Bronchial epithelial cell (primary cell): Measurements from ENCODE around the gene LPAR6. TPM values are rescaled to one million over a fixed set of nuclear protein-coding genes. Genes with fewer than 3 reads are reported as not detected.
A peak's percentile ranks its signal among the peaks of the same experiment; 100 is the strongest.

ENCODE experiments used
- DNase-seq: peaks from one replicate; pipeline ENCODE4 v3.0.0-alpha.2; 2010; ENCODE audit warnings: low read depth
- FAIRE-seq: peaks from 2 replicates; lab custom pipeline; 2011; peaks lifted over from hg19 to GRCh38; lab: Jason Lieb, UNC
- H3K27me3 ChIP-seq: 2 replicates; pipeline ENCODE4 v1.5.1; 2011; ENCODE audit warnings: low read length; ENCODE audit not compliant: control insufficient read depth, insufficient read depth
- H3K36me3 ChIP-seq: 2 replicates; pipeline ENCODE4 v1.5.1; 2011; ENCODE audit warnings: low read length; ENCODE audit not compliant: control insufficient read depth, insufficient read depth
- H3K4me3 ChIP-seq: 2 replicates; pipeline ENCODE4 v1.5.1; 2011; ENCODE audit warnings: mild to moderate bottlenecking, low read depth, low read length, control low read depth
- total RNA-seq: library from RNA; depleted of rRNA; stranded (reverse); fragments of >200 nt; gene quantifications from 2 replicates; pipeline ENCODE4 v1.2.1, GENCODE V29; 2014
- TF ChIP-seq, protein P1 (sequence below): IDR thresholded peaks from 2 replicates; pipeline ENCODE4 v1.5.1; 2011; ENCODE audit warnings: mild to moderate bottlenecking, moderate library complexity, low read length, control low read depth, inconsistent platforms; ENCODE audit not compliant: insufficient read depth, severe bottlenecking

The LPAR6 gene
- total RNA-seq, 1 donor from 2014 or later: 5.8 TPM

DNA sequence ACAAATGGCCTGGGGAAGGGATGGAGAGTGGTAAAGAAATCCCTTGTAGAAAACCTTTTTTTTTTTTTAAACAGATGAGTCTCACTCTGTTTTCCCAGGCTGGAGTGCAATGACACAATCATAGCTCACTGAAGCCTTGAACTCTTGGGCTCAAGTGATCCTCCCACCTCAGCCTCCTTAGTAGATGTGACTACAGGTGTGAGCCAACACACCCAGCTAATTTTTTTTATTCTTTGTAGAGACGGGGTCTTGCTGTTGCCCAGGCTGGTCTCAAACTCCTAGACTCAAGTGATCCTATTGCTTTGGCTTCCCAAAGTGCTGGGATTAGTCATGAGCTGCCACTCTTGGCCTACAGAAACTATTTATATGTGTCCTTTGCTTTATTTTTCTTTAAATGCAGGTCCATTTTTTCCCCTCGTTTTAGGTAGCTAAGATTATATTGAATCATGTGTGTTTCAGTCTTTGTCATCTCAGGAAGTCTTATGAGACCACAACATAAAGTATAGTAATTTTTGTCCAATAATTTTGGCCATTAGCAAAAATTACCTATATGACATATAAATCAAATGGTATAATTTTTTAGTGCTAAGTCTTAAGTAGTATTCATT lies 10.5 kb downstream of the LPAR6 start:
- DNase-seq (no peak), FAIRE-seq (no peak)
- TF ChIP-seq, protein P1, sequence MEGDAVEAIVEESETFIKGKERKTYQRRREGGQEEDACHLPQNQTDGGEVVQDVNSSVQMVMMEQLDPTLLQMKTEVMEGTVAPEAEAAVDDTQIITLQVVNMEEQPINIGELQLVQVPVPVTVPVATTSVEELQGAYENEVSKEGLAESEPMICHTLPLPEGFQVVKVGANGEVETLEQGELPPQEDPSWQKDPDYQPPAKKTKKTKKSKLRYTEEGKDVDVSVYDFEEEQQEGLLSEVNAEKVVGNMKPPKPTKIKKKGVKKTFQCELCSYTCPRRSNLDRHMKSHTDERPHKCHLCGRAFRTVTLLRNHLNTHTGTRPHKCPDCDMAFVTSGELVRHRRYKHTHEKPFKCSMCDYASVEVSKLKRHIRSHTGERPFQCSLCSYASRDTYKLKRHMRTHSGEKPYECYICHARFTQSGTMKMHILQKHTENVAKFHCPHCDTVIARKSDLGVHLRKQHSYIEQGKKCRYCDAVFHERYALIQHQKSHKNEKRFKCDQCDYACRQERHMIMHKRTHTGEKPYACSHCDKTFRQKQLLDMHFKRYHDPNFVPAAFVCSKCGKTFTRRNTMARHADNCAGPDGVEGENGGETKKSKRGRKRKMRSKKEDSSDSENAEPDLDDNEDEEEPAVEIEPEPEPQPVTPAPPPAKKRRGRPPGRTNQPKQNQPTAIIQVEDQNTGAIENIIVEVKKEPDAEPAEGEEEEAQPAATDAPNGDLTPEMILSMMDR: no peak
- no peaks in the 10 kb centered on the region for H3K36me3 ChIP-seq
- no peaks in the 10 kb centered on the region for H3K27me3 ChIP-seq
- H3K4me3 ChIP-seq: no peak overlapping the region

DNA sequence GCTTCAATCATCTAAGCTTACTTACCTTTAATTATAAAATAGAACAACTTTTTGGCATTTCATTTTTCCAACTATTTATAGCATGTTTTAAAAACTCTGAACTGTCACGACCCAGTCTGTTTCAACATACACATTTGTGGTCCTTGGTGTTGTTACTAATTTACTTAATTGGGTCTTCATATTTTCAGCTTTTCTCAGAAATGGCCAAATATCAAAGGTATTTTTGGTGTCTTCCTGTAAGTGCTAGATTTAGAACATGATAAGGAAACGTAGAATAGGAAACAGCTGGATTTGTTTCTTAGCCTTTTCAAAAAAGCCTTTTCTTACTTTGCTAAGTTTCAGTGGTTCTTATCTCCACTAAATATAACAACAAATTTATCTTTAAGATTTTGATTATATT lies 11.4 kb downstream of the LPAR6 start:
- TF ChIP-seq, protein P1: no peak
- no peak overlapping the region for H3K4me3 ChIP-seq
- no peak for FAIRE-seq
- H3K27me3 ChIP-seq: no peaks in the 10 kb centered on the region
- no peaks in the 10 kb centered on the region for H3K36me3 ChIP-seq
- DNase-seq: peak; percentile 12

DNA sequence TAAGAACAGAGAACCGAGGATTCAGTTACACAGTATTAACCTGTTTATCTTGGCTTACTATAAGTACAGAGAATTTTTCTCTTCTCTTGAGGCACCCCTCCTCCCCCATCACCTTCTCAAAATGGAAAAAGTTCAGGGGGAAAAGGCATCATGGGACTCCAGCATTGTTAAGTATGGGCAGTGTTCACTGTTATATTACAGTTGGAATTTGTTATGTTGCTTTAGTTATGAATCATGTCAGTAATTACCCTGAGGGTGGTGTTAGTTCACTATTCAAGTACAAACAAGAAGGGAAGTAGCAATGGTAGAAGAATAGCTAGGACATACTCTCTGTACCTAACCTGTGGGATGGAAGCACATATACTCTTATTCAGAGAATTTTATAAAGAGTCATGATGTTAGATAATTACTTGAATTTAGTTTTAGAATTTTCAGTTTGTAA lies 12.0 kb downstream of the LPAR6 start:
- TF ChIP-seq, protein P1: no peak
- H3K36me3 ChIP-seq: no peaks in the 10 kb centered on the region
- DNase-seq: peak; percentile 98
- no peak for FAIRE-seq
- no peak overlapping the region for H3K4me3 ChIP-seq
- no peaks in the 10 kb centered on the region for H3K27me3 ChIP-seq

DNA sequence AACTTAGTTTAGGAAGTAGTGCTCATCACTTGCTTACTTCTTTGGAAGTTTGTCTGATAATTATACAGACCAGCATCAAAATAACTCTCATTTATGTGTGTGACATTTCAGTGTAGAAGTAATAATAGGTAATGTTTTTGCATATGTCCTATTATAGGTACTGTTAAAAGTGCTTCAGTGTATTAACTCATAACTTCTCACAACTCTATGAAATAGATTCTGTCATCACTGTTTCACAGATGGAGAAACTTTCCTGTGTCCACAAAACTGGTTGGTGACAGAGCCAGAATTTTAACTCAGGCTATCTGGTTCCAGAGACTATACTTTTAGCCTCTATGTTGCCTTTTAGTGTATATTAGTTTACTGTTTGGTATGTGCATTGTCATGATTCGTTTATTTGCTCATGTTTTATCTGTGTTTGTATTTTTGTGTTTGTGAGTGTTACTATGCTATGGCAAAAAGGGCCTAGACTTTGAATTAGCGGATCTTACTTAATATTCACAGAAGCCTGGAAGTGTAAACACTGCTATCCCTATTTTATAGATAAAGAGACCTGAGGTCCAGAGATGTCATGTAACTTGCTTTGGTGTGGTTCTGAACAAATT lies 12.7 kb downstream of the LPAR6 start:
- DNase-seq (peak; percentile 64), FAIRE-seq (no peak)
- H3K36me3 ChIP-seq: no peaks in the 10 kb centered on the region
- TF ChIP-seq, protein P1: no peak
- no peaks in the 10 kb centered on the region for H3K27me3 ChIP-seq
- no peak overlapping the region for H3K4me3 ChIP-seq

DNA sequence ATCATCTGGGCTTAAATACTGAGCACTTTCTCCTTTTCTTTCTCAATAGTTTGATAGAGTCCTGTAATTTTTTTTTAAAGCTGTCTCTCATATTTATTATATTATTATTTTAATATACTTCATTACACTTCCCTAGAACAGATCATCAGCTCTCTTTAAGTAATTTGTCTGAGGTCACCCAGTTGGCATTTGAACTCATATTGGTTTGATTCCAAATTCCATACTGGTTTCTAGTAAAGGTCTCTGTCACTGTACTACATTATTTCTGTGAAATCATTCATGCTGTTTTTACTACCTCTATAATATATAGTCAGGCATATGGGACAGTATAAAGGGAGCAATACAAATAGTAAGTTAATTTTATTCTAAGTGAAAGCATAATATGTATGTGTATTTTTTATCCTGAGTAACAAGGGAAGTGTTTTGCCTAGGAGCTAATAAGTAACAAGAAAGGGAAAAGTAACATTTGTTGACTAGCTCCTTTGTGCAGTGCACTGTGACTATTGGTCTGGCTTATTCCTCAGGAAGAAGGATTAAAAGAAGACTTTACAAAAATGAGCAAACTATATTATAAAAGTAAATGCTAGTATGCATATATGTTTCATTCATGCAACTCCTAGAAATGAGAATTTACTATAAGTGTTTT lies 14.3 kb downstream of the LPAR6 start:
- FAIRE-seq: no peak
- peak; percentile 61 for DNase-seq
- Histone ChIP-seq H3K4me3 (no peak overlapping the region), H3K27me3 (no peaks in the 10 kb centered on the region), H3K36me3 (peaks cover 1% of the 10 kb centered on the region)
- TF ChIP-seq, protein P1: no peak
